ENCODE results near the gene MAPT.

DNA sequence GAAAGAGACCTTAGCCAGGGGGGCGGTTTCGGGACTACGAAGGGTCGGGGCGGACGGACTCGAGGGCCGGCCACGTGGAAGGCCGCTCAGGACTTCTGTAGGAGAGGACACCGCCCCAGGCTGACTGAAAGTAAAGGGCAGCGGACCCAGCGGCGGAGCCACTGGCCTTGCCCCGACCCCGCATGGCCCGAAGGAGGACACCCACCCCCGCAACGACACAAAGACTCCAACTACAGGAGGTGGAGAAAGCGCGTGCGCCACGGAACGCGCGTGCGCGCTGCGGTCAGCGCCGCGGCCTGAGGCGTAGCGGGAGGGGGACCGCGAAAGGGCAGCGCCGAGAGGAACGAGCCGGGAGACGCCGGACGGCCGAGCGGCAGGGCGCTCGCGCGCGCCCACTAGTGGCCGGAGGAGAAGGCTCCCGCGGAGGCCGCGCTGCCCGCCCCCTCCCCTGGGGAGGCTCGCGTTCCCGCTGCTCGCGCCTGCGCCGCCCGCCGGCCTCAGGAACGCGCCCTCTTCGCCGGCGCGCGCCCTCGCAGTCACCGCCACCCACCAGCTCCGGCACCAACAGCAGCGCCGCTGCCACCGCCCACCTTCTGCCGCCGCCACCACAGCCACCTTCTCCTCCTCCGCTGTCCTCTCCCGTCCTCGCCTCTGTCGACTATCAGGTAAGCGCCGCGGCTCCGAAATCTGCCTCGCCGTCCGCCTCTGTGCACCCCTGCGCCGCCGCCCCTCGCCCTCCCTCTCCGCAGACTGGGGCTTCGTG lies at the start of gene MAPT:
- TF ChIP-seq, protein P1, sequence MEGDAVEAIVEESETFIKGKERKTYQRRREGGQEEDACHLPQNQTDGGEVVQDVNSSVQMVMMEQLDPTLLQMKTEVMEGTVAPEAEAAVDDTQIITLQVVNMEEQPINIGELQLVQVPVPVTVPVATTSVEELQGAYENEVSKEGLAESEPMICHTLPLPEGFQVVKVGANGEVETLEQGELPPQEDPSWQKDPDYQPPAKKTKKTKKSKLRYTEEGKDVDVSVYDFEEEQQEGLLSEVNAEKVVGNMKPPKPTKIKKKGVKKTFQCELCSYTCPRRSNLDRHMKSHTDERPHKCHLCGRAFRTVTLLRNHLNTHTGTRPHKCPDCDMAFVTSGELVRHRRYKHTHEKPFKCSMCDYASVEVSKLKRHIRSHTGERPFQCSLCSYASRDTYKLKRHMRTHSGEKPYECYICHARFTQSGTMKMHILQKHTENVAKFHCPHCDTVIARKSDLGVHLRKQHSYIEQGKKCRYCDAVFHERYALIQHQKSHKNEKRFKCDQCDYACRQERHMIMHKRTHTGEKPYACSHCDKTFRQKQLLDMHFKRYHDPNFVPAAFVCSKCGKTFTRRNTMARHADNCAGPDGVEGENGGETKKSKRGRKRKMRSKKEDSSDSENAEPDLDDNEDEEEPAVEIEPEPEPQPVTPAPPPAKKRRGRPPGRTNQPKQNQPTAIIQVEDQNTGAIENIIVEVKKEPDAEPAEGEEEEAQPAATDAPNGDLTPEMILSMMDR (IDR thresholded peaks at IDR 0.05), result peak; percentile 86 to 98 (median 96)
- TF ChIP-seq POLR2A (IDR thresholded peaks at IDR 0.05), result peak; percentile 18

Data from testis (tissue), 2 donors.